Fibroblast of villous mesenchyme (primary cell): Measurements from ENCODE around the gene CD33. TPM values are rescaled to one million over a fixed set of nuclear protein-coding genes. Genes with fewer than 3 reads are reported as not detected.

ENCODE experiments used
- DNase-seq: peaks from one replicate; pipeline ENCODE4 v3.0.0-alpha.2; 2010; ENCODE audit warnings: low read depth
- H3K4me3 ChIP-seq: 2 replicates; pipeline ENCODE4 v1.5.1; 2011; ENCODE audit warnings: low read depth, mild to moderate bottlenecking, low read length
- total RNA-seq: library from RNA; depleted of rRNA; stranded (reverse); fragments of >200 nt; gene quantifications from 2 replicates; pipeline ENCODE4 v1.2.3, GENCODE V29; 2012
- TF ChIP-seq, protein P1 (sequence below): IDR thresholded peaks from 2 replicates; pipeline ENCODE4 v1.5.1; 2012; ENCODE audit warnings: low read depth, mild to moderate bottlenecking, low read length; ENCODE audit not compliant: insufficient read depth

Gene CD33
- total RNA-seq, 1 donor: not detected

DNA sequence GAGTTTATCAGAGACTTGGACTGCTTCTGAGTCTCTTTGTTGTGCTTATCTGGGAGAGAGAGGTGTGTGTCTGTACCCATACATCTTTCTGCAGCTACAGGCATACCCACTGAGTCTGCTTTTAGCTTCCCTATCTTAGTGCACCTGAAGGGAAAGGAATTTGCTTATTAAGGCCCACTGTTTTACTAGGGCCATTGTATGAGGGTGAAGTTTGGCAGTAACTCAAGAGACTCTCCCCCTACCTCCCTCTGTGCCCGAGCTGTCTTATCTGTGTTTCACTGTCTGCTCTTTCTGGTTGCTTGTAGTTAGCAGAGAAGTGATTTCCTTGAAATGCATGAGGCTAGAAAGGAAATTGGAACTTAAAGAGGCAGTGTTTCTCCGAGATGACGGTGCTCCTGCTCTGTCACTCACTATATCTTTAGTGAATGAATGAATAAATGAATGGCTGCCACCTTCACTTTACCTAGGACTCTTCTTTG, 678 bp upstream of the CD33 start:
- H3K4me3 ChIP-seq: no peak overlapping the region
- TF ChIP-seq, protein P1, sequence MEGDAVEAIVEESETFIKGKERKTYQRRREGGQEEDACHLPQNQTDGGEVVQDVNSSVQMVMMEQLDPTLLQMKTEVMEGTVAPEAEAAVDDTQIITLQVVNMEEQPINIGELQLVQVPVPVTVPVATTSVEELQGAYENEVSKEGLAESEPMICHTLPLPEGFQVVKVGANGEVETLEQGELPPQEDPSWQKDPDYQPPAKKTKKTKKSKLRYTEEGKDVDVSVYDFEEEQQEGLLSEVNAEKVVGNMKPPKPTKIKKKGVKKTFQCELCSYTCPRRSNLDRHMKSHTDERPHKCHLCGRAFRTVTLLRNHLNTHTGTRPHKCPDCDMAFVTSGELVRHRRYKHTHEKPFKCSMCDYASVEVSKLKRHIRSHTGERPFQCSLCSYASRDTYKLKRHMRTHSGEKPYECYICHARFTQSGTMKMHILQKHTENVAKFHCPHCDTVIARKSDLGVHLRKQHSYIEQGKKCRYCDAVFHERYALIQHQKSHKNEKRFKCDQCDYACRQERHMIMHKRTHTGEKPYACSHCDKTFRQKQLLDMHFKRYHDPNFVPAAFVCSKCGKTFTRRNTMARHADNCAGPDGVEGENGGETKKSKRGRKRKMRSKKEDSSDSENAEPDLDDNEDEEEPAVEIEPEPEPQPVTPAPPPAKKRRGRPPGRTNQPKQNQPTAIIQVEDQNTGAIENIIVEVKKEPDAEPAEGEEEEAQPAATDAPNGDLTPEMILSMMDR: no peak
- DNase-seq: no peak

DNA sequence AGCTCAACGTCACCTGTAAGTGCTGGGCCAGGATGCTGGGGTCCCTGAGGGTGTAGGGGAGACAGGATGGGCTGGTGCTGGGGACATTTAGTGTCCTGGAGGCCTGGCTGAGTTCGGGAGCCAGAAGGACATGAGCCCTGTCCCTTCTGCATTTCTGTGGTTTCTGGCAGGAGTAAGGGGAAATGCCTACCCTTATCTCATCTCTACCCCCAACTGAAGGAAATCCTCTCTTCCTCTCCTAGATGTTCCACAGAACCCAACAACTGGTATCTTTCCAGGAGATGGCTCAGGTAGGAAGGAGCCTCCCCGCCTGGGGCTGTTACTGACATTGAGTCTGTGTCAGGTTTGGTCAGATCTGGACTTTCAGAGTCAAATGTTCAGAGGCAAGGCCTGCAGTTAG, 1.2 kb downstream of the CD33 start:
- DNase-seq: no peak
- TF ChIP-seq, protein P1: no peak
- no peak overlapping the region for H3K4me3 ChIP-seq

GRCh38 chr19:51227326-51227725, 2.4 kb downstream of the CD33 start:
- H3K4me3 ChIP-seq: no peak overlapping the region
- TF ChIP-seq, protein P1: no peak
- no peak for DNase-seq

GRCh38 chr19:51227966-51228365, 3.1 kb downstream of the CD33 start:
- H3K4me3 ChIP-seq: no peak overlapping the region
- TF ChIP-seq, protein P1: no peak
- DNase-seq: no peak

GRCh38 chr19:51240866-51241265, 16.0 kb downstream of the CD33 start:
- TF ChIP-seq, protein P1: no peak
- no peak overlapping the region for H3K4me3 ChIP-seq
- DNase-seq: no peak

DNA sequence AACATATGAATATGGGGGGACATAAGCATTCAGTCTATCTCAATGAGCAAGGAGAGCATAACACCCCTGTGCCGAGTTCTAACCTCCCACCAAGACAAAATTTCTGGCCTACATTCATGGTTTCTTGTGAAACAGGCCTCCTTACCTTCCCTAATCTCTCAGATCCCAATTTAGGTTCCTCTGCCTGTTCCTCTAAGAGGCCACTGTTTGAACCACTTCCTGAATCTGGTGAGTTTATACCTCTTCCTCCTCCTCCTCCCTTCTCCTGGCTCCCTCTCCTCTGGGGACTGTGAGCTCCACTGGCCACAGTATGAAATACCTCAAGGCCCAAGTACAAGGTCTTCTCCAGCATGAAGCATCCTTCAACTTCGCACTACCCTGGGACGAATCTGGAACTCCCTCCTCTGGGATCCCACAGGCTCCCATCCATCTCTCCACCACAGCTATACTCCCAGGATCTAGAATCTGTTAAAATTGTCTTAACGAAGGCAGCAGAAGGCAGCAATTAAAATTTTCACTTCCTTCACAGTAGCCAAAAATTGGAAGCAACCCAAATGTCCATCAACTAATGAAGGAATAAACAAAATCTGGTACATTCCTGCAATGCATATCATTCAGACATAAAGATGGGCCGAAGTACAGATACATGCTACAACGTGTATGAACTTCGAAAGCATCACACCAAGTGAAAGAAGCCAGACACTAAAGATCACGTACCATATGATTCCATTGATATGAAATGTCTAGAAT, 18.2 kb downstream of the CD33 start:
- DNase-seq: no peak
- no peak overlapping the region for H3K4me3 ChIP-seq
- TF ChIP-seq, protein P1: no peak

GRCh38 chr19:51246164-51246552, 21.3 kb downstream of the CD33 start:
- no peak overlapping the region for H3K4me3 ChIP-seq
- no peak for DNase-seq
- TF ChIP-seq, protein P1: no peak
